GM12801 (cell line): ENCODE measurements around the gene PFKM.

Source experiments
- TF ChIP-seq, protein P1 (sequence below): IDR thresholded peaks from one replicate; pipeline ENCODE4 v1.5.1; 2011; ENCODE audit warnings: control low read depth; ENCODE audit not compliant: insufficient read length; ENCODE audit errors: extremely low read depth

Gene PFKM

GRCh38 chr12:48176417-48176751, 57.2 kb downstream of the PFKM start:
- TF ChIP-seq, protein P1, sequence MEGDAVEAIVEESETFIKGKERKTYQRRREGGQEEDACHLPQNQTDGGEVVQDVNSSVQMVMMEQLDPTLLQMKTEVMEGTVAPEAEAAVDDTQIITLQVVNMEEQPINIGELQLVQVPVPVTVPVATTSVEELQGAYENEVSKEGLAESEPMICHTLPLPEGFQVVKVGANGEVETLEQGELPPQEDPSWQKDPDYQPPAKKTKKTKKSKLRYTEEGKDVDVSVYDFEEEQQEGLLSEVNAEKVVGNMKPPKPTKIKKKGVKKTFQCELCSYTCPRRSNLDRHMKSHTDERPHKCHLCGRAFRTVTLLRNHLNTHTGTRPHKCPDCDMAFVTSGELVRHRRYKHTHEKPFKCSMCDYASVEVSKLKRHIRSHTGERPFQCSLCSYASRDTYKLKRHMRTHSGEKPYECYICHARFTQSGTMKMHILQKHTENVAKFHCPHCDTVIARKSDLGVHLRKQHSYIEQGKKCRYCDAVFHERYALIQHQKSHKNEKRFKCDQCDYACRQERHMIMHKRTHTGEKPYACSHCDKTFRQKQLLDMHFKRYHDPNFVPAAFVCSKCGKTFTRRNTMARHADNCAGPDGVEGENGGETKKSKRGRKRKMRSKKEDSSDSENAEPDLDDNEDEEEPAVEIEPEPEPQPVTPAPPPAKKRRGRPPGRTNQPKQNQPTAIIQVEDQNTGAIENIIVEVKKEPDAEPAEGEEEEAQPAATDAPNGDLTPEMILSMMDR: no peak

DNA sequence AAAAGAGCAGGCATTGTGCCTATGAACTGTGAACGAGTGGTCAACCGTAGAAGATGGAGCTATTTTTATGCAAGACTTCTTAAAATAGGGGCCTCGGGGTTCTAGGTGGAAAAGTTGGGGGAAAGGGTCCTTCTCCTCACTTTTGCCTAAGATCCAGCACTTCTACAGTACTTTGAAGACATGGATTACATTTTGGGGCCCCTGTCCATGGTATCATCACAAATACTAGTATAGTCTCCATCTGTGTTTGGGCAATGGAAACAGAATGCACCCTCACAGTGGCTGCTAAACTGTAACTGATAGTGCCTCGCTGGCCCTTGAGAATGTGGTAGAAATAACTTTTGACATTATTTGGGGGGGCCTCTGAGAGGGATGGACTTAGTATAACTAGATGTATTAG, 58.8 kb downstream of the PFKM start:
- TF ChIP-seq, protein P1: no peak

DNA sequence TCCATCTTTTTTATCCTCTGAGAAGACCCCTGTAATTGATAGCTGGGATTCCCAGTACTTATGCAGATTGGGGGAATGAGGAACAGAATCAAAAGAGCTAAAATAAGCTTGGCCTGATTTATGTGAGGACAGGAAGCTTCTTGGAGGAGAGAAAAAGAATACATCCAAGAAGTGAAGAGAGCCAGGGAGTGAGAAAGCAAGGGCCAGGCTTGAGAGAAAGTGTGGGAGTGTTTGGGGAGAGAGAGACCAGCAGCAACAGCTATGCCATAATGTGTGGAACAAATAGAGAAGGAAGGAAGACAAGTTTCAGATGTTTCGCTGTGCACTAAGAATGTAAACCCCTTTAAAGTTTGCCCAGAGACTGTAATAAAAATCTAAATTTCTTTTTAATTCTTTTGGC, 60.3 kb downstream of the PFKM start:
- TF ChIP-seq, protein P1: no peak

DNA sequence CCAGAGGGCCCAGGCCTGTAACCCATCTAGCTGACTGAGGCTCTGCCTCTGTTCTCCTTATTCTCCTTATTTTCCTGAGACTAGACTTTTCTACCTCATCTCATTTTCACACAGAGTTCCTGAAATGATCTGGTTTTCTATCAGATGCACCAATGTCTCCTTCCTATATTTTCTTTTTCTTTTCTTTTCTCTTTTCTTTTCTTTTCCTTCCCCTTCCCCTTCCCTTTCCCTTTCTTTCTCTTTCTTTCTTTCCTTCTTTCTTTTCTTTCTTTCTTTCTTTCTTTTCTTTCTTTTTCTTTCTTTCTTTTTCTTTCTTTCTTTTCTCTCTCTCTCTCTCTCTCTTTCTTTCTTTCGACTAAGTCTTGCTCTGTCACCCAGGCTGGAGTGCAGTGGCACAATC, 61.3 kb downstream of the PFKM start:
- TF ChIP-seq, protein P1: no peak

- TF ChIP-seq, protein P1: no peak
These were observed 61.8 kb downstream of the PFKM start for GRCh38 chr12:48180857-48181495.

- TF ChIP-seq, protein P1: no peak
These were observed 63.5 kb downstream of the PFKM start for GRCh38 chr12:48182631-48183030.

- TF ChIP-seq, protein P1: no peak
These were observed 64.1 kb downstream of the PFKM start, which contains the start of gene CCDC184 for GRCh38 chr12:48183091-48183875. Gene CCDC184 (plus strand): TSS chr12:48183644. CDS start chr12:48184123, 479 bp downstream.
